Parathyroid adenoma (tissue), 2 donors: ENCODE measurements around the gene TSPAN3.

Experiments
- H2AFZ ChIP-seq: fragments of 300-600 bp; sonication (generic); one replicate; pipeline ENCODE4 v1.7.0; 2017; ENCODE audit warnings: antibody characterized with exemption, mild to moderate bottlenecking
- H3K27ac ChIP-seq: fragments of 300-600 bp; sonication (generic); one replicate; pipeline ENCODE4 v1.7.0; 2017
- H3K27me3 ChIP-seq: fragments of 300-600 bp; sonication (generic); one replicate; pipeline ENCODE4 v1.7.0; 2017; ENCODE audit warnings: low read length; ENCODE audit not compliant: control insufficient read depth, insufficient read depth
- H3K36me3 ChIP-seq: fragments of 300-600 bp; sonication (generic); one replicate; pipeline ENCODE4 v1.7.0; 2017; ENCODE audit warnings: low read length; ENCODE audit not compliant: control insufficient read depth, insufficient read depth
- H3K4me1 ChIP-seq: fragments of 300-600 bp; sonication (generic); one replicate; pipeline ENCODE4 v1.7.0; 2017; ENCODE audit warnings: control low read depth
- H3K4me2 ChIP-seq: fragments of 300-600 bp; sonication (generic); one replicate; pipeline ENCODE4 v1.7.0; 2017; ENCODE audit warnings: low read length
- H3K4me3 ChIP-seq: fragments of 300-600 bp; sonication (generic); one replicate; pipeline ENCODE4 v1.7.0; 2017; ENCODE audit warnings: low read depth, low read length
- H3K79me2 ChIP-seq: fragments of 300-600 bp; sonication (generic); one replicate; pipeline ENCODE4 v1.7.0; 2017; ENCODE audit warnings: control low read depth
- H3K9ac ChIP-seq: fragments of 300-600 bp; sonication (generic); one replicate; pipeline ENCODE4 v1.7.0; 2017; ENCODE audit warnings: mild to moderate bottlenecking
- H3K9me3 ChIP-seq: fragments of 300-600 bp; sonication (generic); one replicate; pipeline ENCODE4 v1.7.0; 2017; ENCODE audit warnings: low read length; ENCODE audit not compliant: control insufficient read depth
- CTCF ChIP-seq: fragments of 300-600 bp; sonication (generic); IDR thresholded peaks from one replicate; pipeline ENCODE4 v1.7.0; 2017; ENCODE audit warnings: antibody characterized with exemption, mild to moderate bottlenecking
- donor health status: primary hyperparathyroidism.

The TSPAN3 gene

GRCh38 chr15:77013776-77014131 is 57.2 kb downstream of the TSPAN3 start:
- no peak for TF ChIP-seq CTCF
- Histone ChIP-seq H2AFZ (no peak overlapping the region), H3K9ac (no peak overlapping the region), H3K4me2 (no peak overlapping the region), H3K79me2 (no peaks in the 10 kb centered on the region), H3K4me1 (no peaks in the 10 kb centered on the region), H3K4me3 (no peak overlapping the region), H3K27me3 (no peaks in the 10 kb centered on the region), H3K27ac (no peak overlapping the region), H3K36me3 (no peaks in the 10 kb centered on the region), H3K9me3 (no peaks in the 10 kb centered on the region)

- no peak overlapping the region for H3K4me2 ChIP-seq
- H3K4me3 ChIP-seq = no peak overlapping the region
- no peak for TF ChIP-seq CTCF
- no peaks in the 10 kb centered on the region for H3K36me3 ChIP-seq
- H3K79me2 ChIP-seq = no peaks in the 10 kb centered on the region
- H3K27ac ChIP-seq = no peak overlapping the region
- no peaks in the 10 kb centered on the region for H3K9me3 ChIP-seq
- no peak overlapping the region for H2AFZ ChIP-seq
- no peak overlapping the region for H3K9ac ChIP-seq
- no peaks in the 10 kb centered on the region for H3K27me3 ChIP-seq
- H3K4me1 ChIP-seq = no peaks in the 10 kb centered on the region
Observed at GRCh38 chr15:77012868-77013267, 58.0 kb downstream of the TSPAN3 start.

GRCh38 chr15:77012117-77012712 is 58.7 kb downstream of the TSPAN3 start:
- Histone ChIP-seq H3K27me3 (no peaks in the 10 kb centered on the region), H3K27ac (no peak overlapping the region), H3K79me2 (no peaks in the 10 kb centered on the region), H2AFZ (no peak overlapping the region), H3K4me3 (no peak overlapping the region), H3K4me1 (no peaks in the 10 kb centered on the region), H3K9me3 (no peaks in the 10 kb centered on the region), H3K36me3 (no peaks in the 10 kb centered on the region), H3K4me2 (no peak overlapping the region), H3K9ac (no peak overlapping the region)
- no peak for TF ChIP-seq CTCF

GRCh38 chr15:77010857-77011256 is 60.1 kb downstream of the TSPAN3 start:
- TF ChIP-seq CTCF = no peak
- no peaks in the 10 kb centered on the region for H3K27me3 ChIP-seq
- no peaks in the 10 kb centered on the region for H3K4me1 ChIP-seq
- H3K4me2 ChIP-seq = no peak overlapping the region
- H3K27ac ChIP-seq = no peak overlapping the region
- H3K36me3 ChIP-seq = no peaks in the 10 kb centered on the region
- no peak overlapping the region for H3K4me3 ChIP-seq
- no peaks in the 10 kb centered on the region for H3K9me3 ChIP-seq
- no peak overlapping the region for H2AFZ ChIP-seq
- no peak overlapping the region for H3K9ac ChIP-seq
- H3K79me2 ChIP-seq = no peaks in the 10 kb centered on the region

- no peaks in the 10 kb centered on the region for H3K27me3 ChIP-seq
- no peak overlapping the region for H3K9ac ChIP-seq
- TF ChIP-seq CTCF = no peak
- H2AFZ ChIP-seq = no peak overlapping the region
- no peak overlapping the region for H3K4me2 ChIP-seq
- H3K4me1 ChIP-seq = no peaks in the 10 kb centered on the region
- no peaks in the 10 kb centered on the region for H3K79me2 ChIP-seq
- no peaks in the 10 kb centered on the region for H3K36me3 ChIP-seq
- no peak overlapping the region for H3K4me3 ChIP-seq
- no peak overlapping the region for H3K27ac ChIP-seq
- no peaks in the 10 kb centered on the region for H3K9me3 ChIP-seq
Observed at GRCh38 chr15:77010312-77010686, 60.6 kb downstream of the TSPAN3 start.
